CD8-positive, alpha-beta memory T cell (primary cell): Measurements from ENCODE around the gene SHC2. TPM values are rescaled to one million over a fixed set of nuclear protein-coding genes. Genes with fewer than 3 reads are reported as not detected.

Source experiments
- CTCF ChIA-PET: fragments of 350-600 bp; sonication (Branson Sonifier 250); formaldehyde crosslinking; loops from one replicate; lab custom pipeline; 2021; ENCODE audit warnings: antibody characterized with exemption; lab: Charles Lee
- POLR2A ChIA-PET: fragments of 350-600 bp; sonication (Branson Sonifier 250); formaldehyde crosslinking; loops from one replicate; lab custom pipeline; 2021; ENCODE audit warnings: antibody characterized with exemption; lab: Charles Lee
- DNase-seq, 5 donors: peaks; one replicate each; pipeline versions ENCODE4 v3.0.0 to v3.0.0-alpha.2; 2020 to 2022; ENCODE audit warnings: mixed read lengths in 1 of 5
- H3K27ac ChIP-seq: one replicate; pipeline ENCODE4 v1.7.0; 2013; ENCODE audit warnings: low read depth, mild to moderate bottlenecking, low read length, moderate library complexity
- H3K27me3 ChIP-seq: 2 replicates; pipeline ENCODE4 v1.7.0; 2013; ENCODE audit warnings: low read length, mild to moderate bottlenecking; ENCODE audit not compliant: insufficient read depth, poor library complexity, severe bottlenecking
- H3K36me3 ChIP-seq: 2 replicates; pipeline ENCODE4 v1.7.0; 2013; ENCODE audit warnings: mild to moderate bottlenecking, low read length, moderate library complexity; ENCODE audit not compliant: insufficient read depth
- H3K4me1 ChIP-seq: 2 replicates; pipeline ENCODE4 v1.7.0; 2013; ENCODE audit warnings: mild to moderate bottlenecking, low read length, moderate library complexity; ENCODE audit not compliant: insufficient read depth
- H3K4me3 ChIP-seq: 2 replicates; pipeline ENCODE4 v1.7.0; 2013; ENCODE audit warnings: mild to moderate bottlenecking, low read length
- H3K9me3 ChIP-seq: 2 replicates; pipeline ENCODE4 v1.7.0; 2013; ENCODE audit warnings: mild to moderate bottlenecking, low read length
- H3K27ac Mint-ChIP-seq, 8 donors: one replicate each; pipeline ENCODE4 v1.8.0; 2020 to 2021; ENCODE audit warnings: mixed read lengths in 8 of 8, mild to moderate bottlenecking in 6 of 8, inconsistent platforms in 3 of 8, moderate library complexity in 3 of 8
- H3K27me3 Mint-ChIP-seq, 2 donors: one replicate each; pipeline ENCODE4 v1.8.0; 2020 to 2021; ENCODE audit warnings: mixed read lengths in 2 of 2, mild to moderate bottlenecking in 1 of 2, moderate library complexity in 1 of 2
- H3K36me3 Mint-ChIP-seq, 3 donors: one replicate each; pipeline ENCODE4 v1.8.0; 2020 to 2021; ENCODE audit warnings: mixed read lengths in 3 of 3, inconsistent platforms in 1 of 3, mild to moderate bottlenecking in 1 of 3
- H3K4me1 Mint-ChIP-seq, 3 donors: one replicate each; pipeline ENCODE4 v1.8.0; 2020 to 2021; ENCODE audit warnings: mixed read lengths in 3 of 3, inconsistent platforms in 1 of 3, mild to moderate bottlenecking in 1 of 3
- H3K4me3 Mint-ChIP-seq, 7 donors: one replicate each; pipeline ENCODE4 v1.8.0; 2020 to 2021; ENCODE audit warnings: mixed read lengths in 7 of 7, mild to moderate bottlenecking in 6 of 7, moderate library complexity in 4 of 7, inconsistent platforms in 2 of 7
- H3K9me3 Mint-ChIP-seq, 5 donors: one replicate each; pipeline ENCODE4 v1.8.0; 2020 to 2022; ENCODE audit warnings: mixed read lengths in 5 of 5, mild to moderate bottlenecking in 3 of 5, moderate library complexity in 2 of 5, inconsistent platforms in 1 of 5
- polyA plus RNA-seq: library from polyadenylated mRNA; unstranded; fragments of 300-500 nt; fragmentation: Illumina TruSeq; gene quantifications from one replicate; pipeline ENCODE4 v1.2.3, GENCODE V29; 2021
- total RNA-seq, 2 experiments: library from RNA; stranded (reverse); gene quantifications; one replicate each; pipeline ENCODE4 v1.2.3, GENCODE V29; 2021

The SHC2 gene
- total and polyA plus RNA-seq, 3 experiments from 2014 or later = 0.11 to 0.13 TPM; not detected in 1

DNA sequence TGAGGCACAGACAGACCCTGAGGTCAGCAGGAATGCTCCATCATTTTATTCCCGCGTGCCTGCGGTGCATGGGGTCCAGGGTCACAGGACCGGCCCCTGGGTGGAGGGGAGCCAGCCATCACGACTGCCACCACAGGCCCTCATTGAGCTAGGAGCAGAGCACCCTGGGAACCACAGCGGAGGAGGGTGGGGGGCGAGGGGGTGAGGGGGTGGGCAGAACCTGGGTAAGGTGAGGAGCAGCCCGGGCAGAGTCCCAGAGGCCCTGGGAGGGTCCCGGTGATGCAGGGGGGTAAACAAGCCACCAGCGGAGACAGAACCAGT, 34.2 kb upstream of the SHC2 start:
- Mint-ChIP-seq H3K9me3 (no peaks in the 10 kb centered on the region), H3K27me3 (peaks cover 13 to 14% of the 10 kb centered on the region in 2 donors), H3K36me3 (no peaks in the 10 kb centered on the region), H3K4me3 (no peak overlapping the region), H3K4me1 (peaks cover 0 to 26% (median 3%) of the 10 kb centered on the region in 3 donors), H3K27ac (no peak overlapping the region)
- Histone ChIP-seq H3K36me3 (no peaks in the 10 kb centered on the region), H3K27me3 (peaks cover 16% of the 10 kb centered on the region), H3K27ac (no peak overlapping the region), H3K9me3 (no peaks in the 10 kb centered on the region), H3K4me1 (no peaks in the 10 kb centered on the region), H3K4me3 (no peak overlapping the region)
- ChIA-PET POLR2A (no interaction called here), CTCF (interaction anchor here (1.2 to 1.5 kb wide), 2 partner anchors 11 to 16 kb away, joined by 5 to 12 read pairs; no protein-coding TSS in a partner anchor)
- no peak for DNase-seq

DNA sequence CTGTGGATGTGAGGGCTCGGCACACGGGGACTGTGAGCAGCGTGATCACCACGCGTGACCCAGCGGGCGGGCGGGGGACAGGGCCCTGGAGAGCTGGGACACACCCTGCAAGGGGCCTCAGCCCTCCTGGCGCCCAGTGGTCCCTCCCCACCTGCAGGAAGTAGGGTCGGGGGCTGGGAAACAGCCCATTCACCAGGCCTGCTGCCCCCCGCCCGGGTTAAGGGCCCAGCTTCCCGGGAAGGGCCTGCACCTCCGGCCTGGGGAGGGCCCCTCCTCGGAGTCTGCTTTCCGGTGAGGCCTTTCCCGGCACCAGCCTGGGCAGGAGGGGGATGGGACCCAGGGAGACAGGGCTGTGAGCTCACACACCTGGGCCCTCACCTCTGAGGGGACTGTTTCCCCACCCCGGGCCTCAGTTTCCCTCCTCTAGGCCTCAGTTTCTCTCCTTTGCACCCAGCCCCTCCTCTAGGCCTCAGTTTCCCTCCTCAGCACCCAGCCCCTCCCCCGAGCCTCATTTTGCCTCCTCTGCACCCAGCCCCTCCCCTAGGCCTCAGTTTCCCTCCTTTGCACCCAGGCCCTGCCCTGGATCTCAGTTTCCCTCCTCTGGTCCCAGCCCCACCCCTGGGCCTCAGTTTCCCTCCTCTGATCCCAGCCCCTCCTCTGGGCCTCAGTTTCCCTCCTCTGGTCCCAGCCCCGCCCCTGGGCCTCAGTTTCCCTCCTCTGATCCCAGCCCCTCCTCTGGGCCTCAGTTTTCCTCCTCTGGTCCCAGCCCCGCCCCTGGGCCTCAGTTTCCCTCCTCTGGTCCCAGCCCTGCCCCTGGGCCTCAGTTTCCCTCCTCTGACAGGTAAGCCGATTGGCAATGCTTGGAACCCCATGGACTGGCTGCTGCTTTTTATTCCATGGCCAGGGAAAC, 33.6 kb upstream of the SHC2 start:
- Histone ChIP-seq H3K4me1 (peaks cover 4% of the 10 kb centered on the region), H3K27me3 (peaks cover 16% of the 10 kb centered on the region), H3K36me3 (no peaks in the 10 kb centered on the region), H3K9me3 (no peaks in the 10 kb centered on the region), H3K4me3 (no peak overlapping the region), H3K27ac (no peak overlapping the region)
- H3K4me1 Mint-ChIP-seq = peaks cover 0 to 31% (median 3%) of the 10 kb centered on the region in 3 donors
- POLR2A ChIA-PET = no interaction called here
- no peak for DNase-seq
- no peak overlapping the region for H3K27ac Mint-ChIP-seq
- H3K36me3 Mint-ChIP-seq = no peaks in the 10 kb centered on the region
- peaks cover 12% of the 10 kb centered on the region in 2 donors for H3K27me3 Mint-ChIP-seq
- H3K9me3 Mint-ChIP-seq = no peaks in the 10 kb centered on the region
- no peak overlapping the region for H3K4me3 Mint-ChIP-seq
- CTCF ChIA-PET = interaction anchor here (1.2 to 1.5 kb wide), 3 partner anchors 12 to 16 kb away, joined by 3 to 12 read pairs (median 5); no protein-coding TSS in a partner anchor

DNA sequence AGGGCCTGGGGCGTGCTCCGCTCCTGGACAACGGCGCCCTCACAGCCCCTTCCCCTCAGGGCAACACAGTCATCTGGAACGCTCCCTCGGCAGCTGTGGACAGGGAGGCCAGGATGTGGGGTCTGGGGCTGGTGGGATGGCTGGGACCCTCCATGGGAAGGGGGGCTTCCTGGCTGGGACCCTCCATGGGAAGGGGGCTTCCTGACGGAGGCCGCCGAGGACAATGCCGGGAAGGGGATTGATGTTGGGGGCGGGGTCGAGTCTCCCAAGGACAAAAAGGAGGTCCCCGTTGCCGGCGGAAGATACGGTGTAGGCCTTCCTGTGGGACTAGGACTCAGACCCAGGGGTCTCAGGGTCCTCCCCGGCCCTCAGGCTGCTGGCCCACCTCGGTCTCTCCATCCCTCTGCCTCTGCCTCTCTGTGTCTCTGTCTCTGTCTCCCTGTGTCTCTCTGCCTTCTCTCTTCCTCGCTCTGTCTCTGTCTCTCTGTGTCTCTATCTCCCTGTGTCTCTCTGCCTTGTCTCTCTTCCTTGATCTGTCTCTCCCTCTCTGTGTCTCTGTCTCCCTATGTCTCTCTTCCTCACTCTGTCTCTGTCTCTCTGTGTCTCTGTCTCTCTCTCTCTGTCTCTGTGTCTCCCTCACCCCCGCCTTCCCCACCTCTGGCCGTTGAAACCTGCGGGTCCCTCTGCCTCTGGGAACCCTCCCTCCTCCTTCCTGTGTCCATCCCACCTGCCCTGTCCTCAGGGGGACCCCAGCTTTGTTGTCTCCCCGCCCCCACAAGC, 32.7 kb upstream of the SHC2 start:
- H3K4me3 ChIP-seq = no peak overlapping the region
- Mint-ChIP-seq H3K27me3 (peaks cover 7% of the 10 kb centered on the region in 2 donors), H3K36me3 (no peaks in the 10 kb centered on the region), H3K4me1 (peaks cover 0 to 27% (median 2%) of the 10 kb centered on the region in 3 donors), H3K4me3 (peak overlapping the region in 4 of 7 donors; percentile 13 to 67 (median 29)), H3K27ac (peak overlapping the region in 5 of 8 donors; percentile 70 to 86 (median 79)), H3K9me3 (no peaks in the 10 kb centered on the region)
- no peak overlapping the region for H3K27ac ChIP-seq
- no peaks in the 10 kb centered on the region for H3K9me3 ChIP-seq
- H3K4me1 ChIP-seq = peaks cover 4% of the 10 kb centered on the region
- H3K36me3 ChIP-seq = no peaks in the 10 kb centered on the region
- peaks cover 12% of the 10 kb centered on the region for H3K27me3 ChIP-seq
- DNase-seq = no peak
- CTCF ChIA-PET = interaction anchor here (1.3 to 3.5 kb wide), 2 partner anchors 13 kb away, joined by 3 to 15 read pairs; no protein-coding TSS in a partner anchor
- POLR2A ChIA-PET = no interaction called here

DNA sequence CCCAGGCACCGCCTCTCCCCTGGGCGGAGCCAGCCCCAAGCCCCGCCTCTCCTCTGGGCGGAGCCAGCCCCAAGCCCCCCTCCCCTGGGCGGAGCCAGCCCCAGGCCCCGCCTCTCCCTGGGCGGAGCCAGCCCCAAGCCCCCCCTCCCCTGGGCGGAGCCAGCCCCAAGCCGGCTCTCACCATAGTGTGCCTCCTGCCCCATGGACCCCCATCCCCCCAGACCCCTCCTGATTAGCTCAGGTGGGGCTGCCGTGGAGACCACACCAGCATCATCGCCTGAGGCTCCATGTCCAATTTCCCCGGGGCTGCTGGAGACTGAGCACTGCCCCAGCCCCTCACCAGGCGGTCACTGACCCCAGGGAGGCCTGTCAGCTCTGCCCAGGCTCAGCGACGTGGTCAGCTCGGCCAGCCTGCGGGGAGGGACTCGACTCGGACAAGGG, 31.3 kb upstream of the SHC2 start:
- no peaks in the 10 kb centered on the region for H3K36me3 ChIP-seq
- no peak overlapping the region for H3K27ac ChIP-seq
- peak in 3 of 5 donors; percentile 38 to 63 (median 52) for DNase-seq
- POLR2A ChIA-PET = interaction anchor here (0.7 kb wide), 1 partner anchor 187 kb away, joined by 13 read pairs; no protein-coding TSS in a partner anchor
- no peak overlapping the region for H3K27ac Mint-ChIP-seq
- no peak overlapping the region for H3K4me3 Mint-ChIP-seq
- H3K4me3 ChIP-seq = no peak overlapping the region
- peaks cover 0 to 25% (median 5%) of the 10 kb centered on the region in 3 donors for H3K4me1 Mint-ChIP-seq
- peaks cover 4% of the 10 kb centered on the region for H3K4me1 ChIP-seq
- CTCF ChIA-PET = interaction anchor here (0.7 to 3.5 kb wide), 2 partner anchors 14 to 23 kb away, joined by 3 to 15 read pairs; no protein-coding TSS in a partner anchor
- H3K27me3 ChIP-seq = peaks cover 6% of the 10 kb centered on the region
- H3K27me3 Mint-ChIP-seq = peaks cover 4 to 7% of the 10 kb centered on the region in 2 donors
- H3K36me3 Mint-ChIP-seq = no peaks in the 10 kb centered on the region
- no peaks in the 10 kb centered on the region for H3K9me3 Mint-ChIP-seq
- H3K9me3 ChIP-seq = no peaks in the 10 kb centered on the region

DNA sequence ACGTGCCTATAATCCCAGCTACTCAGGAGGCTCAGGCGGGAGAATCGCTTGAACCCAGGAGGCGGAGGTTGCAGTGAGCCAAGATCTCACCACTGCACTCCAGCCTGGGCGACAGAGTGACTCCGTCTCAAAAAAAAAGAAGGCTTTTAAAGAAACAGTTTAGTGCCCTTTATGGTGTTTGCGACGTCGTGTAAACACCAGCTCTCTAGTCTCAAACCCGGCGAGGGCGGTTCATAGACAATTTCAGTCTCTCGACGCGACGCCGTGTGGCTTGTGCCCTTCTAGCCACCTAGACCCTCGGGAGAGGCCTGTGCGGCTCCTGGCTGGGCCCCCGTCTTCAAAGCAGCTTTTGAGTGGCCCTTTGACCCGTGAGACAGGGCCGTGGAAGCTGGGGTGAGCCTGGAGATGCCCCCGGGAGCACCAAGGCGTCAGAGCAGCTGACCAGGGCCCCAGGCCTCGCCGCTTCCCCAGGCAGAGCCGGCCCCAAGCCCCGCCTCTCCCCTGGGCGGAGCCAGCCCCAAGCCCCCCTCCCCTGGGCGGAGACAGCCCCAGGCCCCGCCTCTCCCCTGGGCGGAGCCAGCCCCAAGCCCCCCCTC, 30.4 kb upstream of the SHC2 start:
- no peak overlapping the region for H3K4me3 Mint-ChIP-seq
- no peaks in the 10 kb centered on the region for H3K9me3 Mint-ChIP-seq

DNA sequence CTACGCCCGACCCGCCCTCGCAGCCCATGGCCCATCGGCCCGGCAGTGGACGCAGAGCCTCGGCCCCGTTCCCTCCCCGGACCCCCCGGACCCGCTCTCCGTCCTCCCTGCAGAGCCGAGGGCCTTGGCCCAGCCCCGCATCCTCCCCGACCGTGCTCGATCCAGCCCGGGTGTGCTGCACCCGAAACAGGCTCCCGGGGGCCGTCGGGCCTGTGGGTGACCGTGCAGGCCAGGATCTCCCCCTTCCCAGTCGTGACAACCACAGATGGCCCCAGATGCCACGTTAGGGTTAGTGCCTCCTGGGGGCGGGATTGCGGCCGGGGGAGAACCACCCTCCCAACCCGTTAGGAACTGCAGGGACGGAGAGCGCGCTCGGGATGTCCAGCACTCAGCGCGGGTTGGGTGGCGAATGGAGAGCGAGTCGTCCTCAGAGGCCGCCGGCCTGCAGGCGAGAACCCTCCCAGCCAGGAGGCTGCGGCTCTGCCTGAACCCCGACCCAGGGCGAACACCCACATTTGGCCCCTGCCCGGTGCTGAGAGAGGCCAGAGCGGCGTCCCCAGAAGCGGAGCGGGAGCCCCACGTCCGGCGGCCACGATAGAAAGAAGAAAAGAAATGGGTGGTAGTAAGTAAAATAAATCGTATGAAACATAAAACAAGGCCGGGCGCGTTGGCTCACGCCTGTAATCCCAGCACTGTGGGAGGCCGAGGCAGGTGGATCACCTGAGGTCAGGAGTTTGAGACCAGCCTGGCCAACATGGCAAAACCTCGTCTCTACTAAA, 28.8 kb upstream of the SHC2 start:
- no peaks in the 10 kb centered on the region for H3K36me3 Mint-ChIP-seq
- Histone ChIP-seq H3K27ac (peak overlapping the region; percentile 16), H3K4me3 (peak overlapping the region; percentile 68), H3K9me3 (no peaks in the 10 kb centered on the region), H3K4me1 (peaks cover 4% of the 10 kb centered on the region), H3K27me3 (no peaks in the 10 kb centered on the region), H3K36me3 (no peaks in the 10 kb centered on the region)
- no peak for DNase-seq
- H3K27ac Mint-ChIP-seq = peak overlapping the region in 3 of 8 donors; percentile 47 to 73 (median 47)
- peaks cover 7 to 15% of the 10 kb centered on the region in 2 donors for H3K27me3 Mint-ChIP-seq
- CTCF ChIA-PET = interaction anchor here (0.8 to 4.6 kb wide), 6 partner anchors 8 to 21 kb away, joined by 3 to 25 read pairs (median 8); no protein-coding TSS in a partner anchor
- POLR2A ChIA-PET = interaction anchor here (0.5 to 2.3 kb wide), 4 partner anchors 17 to 82 kb away, joined by 3 to 26 read pairs (median 3); partner anchors contain the start of gene TPGS1
- peak overlapping the region; percentile 68 to 89 (median 77) for H3K4me3 Mint-ChIP-seq
- H3K9me3 Mint-ChIP-seq = no peaks in the 10 kb centered on the region
- H3K4me1 Mint-ChIP-seq = peaks cover 0 to 16% (median 5%) of the 10 kb centered on the region in 3 donors

More for the DNA sequence above, 30.4 kb upstream of the SHC2 start:
- Mint-ChIP-seq H3K4me1 (peaks cover 0 to 25% (median 5%) of the 10 kb centered on the region in 3 donors), H3K36me3 (no peaks in the 10 kb centered on the region), H3K27me3 (peaks cover 8 to 9% of the 10 kb centered on the region in 2 donors), H3K27ac (peak overlapping the region in 2 of 8 donors; percentile 26 to 74)
- no peaks in the 10 kb centered on the region for H3K9me3 ChIP-seq
- H3K36me3 ChIP-seq = no peaks in the 10 kb centered on the region
- DNase-seq = peak in 1 of 5 donors; percentile 17
- POLR2A ChIA-PET = interaction anchor here (1.1 kb wide), 1 partner anchor 15 kb away, joined by 5 read pairs; no protein-coding TSS in a partner anchor
- H3K4me3 ChIP-seq = no peak overlapping the region
- peaks cover 6% of the 10 kb centered on the region for H3K27me3 ChIP-seq
- H3K27ac ChIP-seq = no peak overlapping the region
- CTCF ChIA-PET = interaction anchor here (1.3 to 3.5 kb wide), 2 partner anchors 13 to 15 kb away, joined by 3 to 15 read pairs; no protein-coding TSS in a partner anchor
- H3K4me1 ChIP-seq = peaks cover 4% of the 10 kb centered on the region
